CD4-positive, alpha-beta memory T cell (primary cell): ENCODE data around the gene ERCC6L2. TPM values are rescaled to one million over a fixed set of nuclear protein-coding genes. Genes with fewer than 3 reads are reported as not detected.
A peak's percentile ranks its signal among the peaks of the same experiment; 100 is the strongest.

Source experiments
- CTCF ChIA-PET: fragments of 350-600 bp; sonication (Branson Sonifier 250); formaldehyde crosslinking; loops from one replicate; lab custom pipeline; 2021; ENCODE audit warnings: inconsistent platforms; ENCODE audit not compliant: partially characterized antibody; lab: Charles Lee
- POLR2A ChIA-PET: fragments of 350-600 bp; sonication (Branson Sonifier 250); formaldehyde crosslinking; loops from one replicate; lab custom pipeline; 2021; ENCODE audit not compliant: partially characterized antibody; lab: Charles Lee
- DNase-seq, 5 donors: peaks; one replicate each; pipeline versions ENCODE4 v3.0.0 to v3.0.0-alpha.2; 2020 to 2022; ENCODE audit warnings: mixed read lengths in 1 of 5
- H3K27ac ChIP-seq: one replicate; pipeline ENCODE4 v1.7.0; 2013; ENCODE audit warnings: low read depth, low read length
- H3K27me3 ChIP-seq: 2 replicates; pipeline ENCODE4 v1.7.0; 2013; ENCODE audit warnings: mild to moderate bottlenecking, low read length, moderate library complexity; ENCODE audit not compliant: insufficient read depth
- H3K36me3 ChIP-seq: 2 replicates; pipeline ENCODE4 v1.7.0; 2013; ENCODE audit warnings: mild to moderate bottlenecking, low read length, moderate library complexity; ENCODE audit not compliant: insufficient read depth
- H3K4me1 ChIP-seq: 2 replicates; pipeline ENCODE4 v1.7.0; 2013; ENCODE audit warnings: mild to moderate bottlenecking, low read length, moderate library complexity; ENCODE audit not compliant: insufficient read depth
- H3K4me3 ChIP-seq, 2 donors: one replicate each; pipeline ENCODE4 v1.7.0; 2013; ENCODE audit warnings: low read length in 2 of 2, mild to moderate bottlenecking in 1 of 2
- H3K9me3 ChIP-seq, 2 donors: one replicate each; pipeline ENCODE4 v1.7.0; 2013; ENCODE audit warnings: low read length in 2 of 2, control low read depth in 1 of 2; ENCODE audit not compliant: control insufficient read depth in 1 of 2
- H3K27ac Mint-ChIP-seq, 7 donors: one replicate each; pipeline ENCODE4 v1.8.0; 2020 to 2021; ENCODE audit warnings: mixed read lengths in 7 of 7, mild to moderate bottlenecking in 6 of 7, inconsistent platforms in 3 of 7, moderate library complexity in 3 of 7
- H3K27me3 Mint-ChIP-seq, 2 donors: one replicate each; pipeline ENCODE4 v1.8.0; 2020 to 2021; ENCODE audit warnings: mixed read lengths in 2 of 2
- H3K36me3 Mint-ChIP-seq, 2 donors: one replicate each; pipeline ENCODE4 v1.8.0; 2020 to 2021; ENCODE audit warnings: mixed read lengths in 2 of 2, inconsistent platforms in 1 of 2, mild to moderate bottlenecking in 1 of 2
- H3K4me1 Mint-ChIP-seq, 4 donors: one replicate each; pipeline ENCODE4 v1.8.0; 2020 to 2021; ENCODE audit warnings: mixed read lengths in 4 of 4, mild to moderate bottlenecking in 1 of 4
- H3K4me3 Mint-ChIP-seq, 8 donors: one replicate each; pipeline ENCODE4 v1.8.0; 2020 to 2021; ENCODE audit warnings: mixed read lengths in 8 of 8, mild to moderate bottlenecking in 7 of 8, moderate library complexity in 6 of 8, inconsistent platforms in 3 of 8
- H3K9me3 Mint-ChIP-seq, 8 donors: one replicate each; pipeline ENCODE4 v1.8.0; 2020 to 2021; ENCODE audit warnings: mixed read lengths in 8 of 8, mild to moderate bottlenecking in 5 of 8, inconsistent platforms in 3 of 8, moderate library complexity in 1 of 8
- intact Hi-C: fragments of 100-400 bp; cut with micrococcal nuclease; formaldehyde crosslinking; loops from one replicate; pipeline ENCODE4 v1.15.1; 2023
- polyA plus RNA-seq, 2 donors: library from polyadenylated mRNA; unstranded; fragments of 300-500 nt; fragmentation: Illumina TruSeq; gene quantifications; one replicate each; pipeline ENCODE4 v1.2.3, GENCODE V29; 2021
- total RNA-seq, 2 experiments: library from RNA; stranded (reverse); gene quantifications; one replicate each; pipeline ENCODE4 v1.2.3, GENCODE V29; 2021

Gene ERCC6L2
- total RNA-seq (10 to 100 TPM; 54.3 to 57.2 TPM), polyA plus RNA-seq (10 to 100 TPM; 20.2 to 51.1 TPM)

GRCh38 chr9:95875305-95876137, at the start of gene ERCC6L2:
ERCC6L2 (plus strand) TSS chr9:95875691; CDS start chr9:95876039, 348 bp downstream.
- Mint-ChIP-seq H3K36me3 (peaks cover 39 to 54% of the 10 kb centered on the region in 2 donors), H3K4me1 (peaks cover 25 to 31% (median 28%) of the 10 kb centered on the region in 4 donors), H3K9me3 (peaks cover 0 to 3% (median under 1%) of the 10 kb centered on the region in 8 donors), H3K4me3 (no peak within 1 kb of the TSS), H3K27ac (no peak within 1 kb of the TSS), H3K27me3 (no peaks in the 10 kb centered on the region)
- Histone ChIP-seq H3K36me3 (no peaks in the 10 kb centered on the region), H3K4me1 (peaks cover 28% of the 10 kb centered on the region), H3K27ac (no peak within 1 kb of the TSS), H3K27me3 (no peaks in the 10 kb centered on the region), H3K4me3 (no peak within 1 kb of the TSS), H3K9me3 (no peaks in the 10 kb centered on the region)
- ChIA-PET POLR2A (interaction anchor here (0.5 to 4.8 kb wide), 23 partner anchors 9 to 1757 kb away, joined by 3 to 86 read pairs (median 4); partner anchors contain the start of genes FANCC, NCBP1 and TSTD2), CTCF (interaction anchor here (0.8 to 4.2 kb wide), 4 partner anchors 11 to 342 kb away, joined by 3 to 46 read pairs (median 4); no protein-coding TSS in a partner anchor)
- intact Hi-C loops: loop anchor here (1.0 to 2.0 kb wide), 6 partner anchors 13 to 1149 kb away; partner anchors contain the start of gene AOPEP
- peak; percentile 90 to 92 (median 90) for DNase-seq

- Mint-ChIP-seq H3K4me1 (peaks cover 3 to 6% (median 4%) of the 10 kb centered on the region in 4 donors), H3K4me3 (no peak overlapping the region), H3K9me3 (no peaks in the 10 kb centered on the region), H3K36me3 (peaks cover 0 to 14% of the 10 kb centered on the region in 2 donors), H3K27me3 (no peaks in the 10 kb centered on the region), H3K27ac (no peak overlapping the region)
- Histone ChIP-seq H3K9me3 (no peaks in the 10 kb centered on the region), H3K27me3 (no peaks in the 10 kb centered on the region), H3K4me3 (no peak overlapping the region), H3K27ac (no peak overlapping the region), H3K4me1 (no peaks in the 10 kb centered on the region), H3K36me3 (no peaks in the 10 kb centered on the region)
- DNase-seq: no peak
- intact Hi-C loops: no loop called here
- ChIA-PET CTCF (no interaction called here), POLR2A (no interaction called here)
These were observed 49.2 kb upstream of the ERCC6L2 start for GRCh38 chr9:95826183-95826838.

DNA sequence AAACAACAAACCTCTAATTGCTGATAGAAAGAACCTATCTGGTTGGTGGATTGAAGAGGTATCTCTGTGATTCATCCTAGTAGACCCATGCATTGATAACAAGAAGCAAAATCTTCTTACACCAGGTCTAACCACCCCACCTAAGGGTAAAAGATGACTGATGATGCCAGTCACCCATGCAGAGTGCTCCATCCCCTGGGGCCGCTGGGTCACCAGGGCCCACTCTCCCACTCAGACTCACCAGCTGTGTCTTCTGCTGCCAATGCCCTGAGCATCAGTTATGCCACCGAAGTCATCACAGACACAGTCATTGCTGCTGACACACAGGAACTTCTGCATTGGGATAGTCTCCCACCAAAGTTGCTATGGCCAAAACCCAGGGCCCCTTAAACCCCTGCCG, 44.7 kb upstream of the ERCC6L2 start:
- no peaks in the 10 kb centered on the region for H3K27me3 ChIP-seq
- peaks cover 0 to 9% (median 3%) of the 10 kb centered on the region in 4 donors for H3K4me1 Mint-ChIP-seq
- no peaks in the 10 kb centered on the region for H3K4me1 ChIP-seq
- no peaks in the 10 kb centered on the region for H3K27me3 Mint-ChIP-seq
- no peaks in the 10 kb centered on the region for H3K36me3 ChIP-seq
- POLR2A ChIA-PET: no interaction called here
- no peak overlapping the region for H3K27ac Mint-ChIP-seq
- CTCF ChIA-PET: no interaction called here
- H3K9me3 ChIP-seq: no peaks in the 10 kb centered on the region
- H3K4me3 Mint-ChIP-seq: no peak overlapping the region
- intact Hi-C loops: no loop called here
- no peak for DNase-seq
- no peak overlapping the region for H3K4me3 ChIP-seq
- no peaks in the 10 kb centered on the region for H3K9me3 Mint-ChIP-seq
- H3K36me3 Mint-ChIP-seq: peaks cover 0 to 11% of the 10 kb centered on the region in 2 donors
- H3K27ac ChIP-seq: no peak overlapping the region

DNA sequence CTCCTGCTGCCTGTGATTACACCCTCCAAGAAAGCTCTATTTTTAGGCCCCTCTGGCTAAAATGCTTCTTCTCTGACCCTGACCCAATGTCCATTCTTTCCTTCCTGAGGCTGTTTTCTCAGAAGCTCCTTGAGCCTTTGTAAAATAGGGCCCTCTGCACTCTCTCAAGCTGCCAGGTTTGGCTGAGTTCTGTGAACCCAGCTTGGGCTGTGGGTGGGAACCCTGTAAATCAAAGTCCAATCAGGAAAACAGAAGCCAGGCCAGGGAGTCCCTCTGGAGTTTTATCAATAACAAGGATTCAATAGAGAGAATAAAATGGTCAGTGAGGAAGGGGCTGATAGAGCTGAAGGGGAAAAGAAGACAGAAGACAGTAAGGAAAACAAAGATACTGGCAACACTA, 43.7 kb upstream of the ERCC6L2 start:
- Histone ChIP-seq H3K4me1 (no peaks in the 10 kb centered on the region), H3K4me3 (no peak overlapping the region), H3K27ac (no peak overlapping the region), H3K9me3 (no peaks in the 10 kb centered on the region), H3K36me3 (no peaks in the 10 kb centered on the region), H3K27me3 (no peaks in the 10 kb centered on the region)
- Mint-ChIP-seq H3K9me3 (no peaks in the 10 kb centered on the region), H3K4me3 (peak overlapping the region in 1 of 8 donors; percentile 12), H3K36me3 (peaks cover 0 to 11% of the 10 kb centered on the region in 2 donors), H3K27ac (peak overlapping the region in 1 of 7 donors; percentile 76), H3K4me1 (peaks cover 0 to 9% (median 3%) of the 10 kb centered on the region in 4 donors), H3K27me3 (no peaks in the 10 kb centered on the region)
- ChIA-PET CTCF (no interaction called here), POLR2A (interaction anchor here (0.5 kb wide), 1 partner anchor 20 kb away, joined by 3 read pairs; no protein-coding TSS in a partner anchor)
- intact Hi-C loops: no loop called here
- no peak for DNase-seq

GRCh38 chr9:95833546-95834178, 41.8 kb upstream of the ERCC6L2 start:
- no peaks in the 10 kb centered on the region for H3K9me3 Mint-ChIP-seq
- no peak for DNase-seq
- Histone ChIP-seq H3K4me1 (no peaks in the 10 kb centered on the region), H3K4me3 (no peak overlapping the region), H3K27ac (no peak overlapping the region), H3K36me3 (no peaks in the 10 kb centered on the region), H3K9me3 (no peaks in the 10 kb centered on the region), H3K27me3 (no peaks in the 10 kb centered on the region)
- no peak overlapping the region for H3K4me3 Mint-ChIP-seq
- intact Hi-C loops: no loop called here
- CTCF ChIA-PET: no interaction called here
- no peaks in the 10 kb centered on the region for H3K27me3 Mint-ChIP-seq
- peak overlapping the region in 1 of 7 donors; percentile 11 for H3K27ac Mint-ChIP-seq
- H3K36me3 Mint-ChIP-seq: peaks cover 0 to 11% of the 10 kb centered on the region in 2 donors
- POLR2A ChIA-PET: no interaction called here
- H3K4me1 Mint-ChIP-seq: peaks cover 0 to 9% (median 3%) of the 10 kb centered on the region in 4 donors

DNA sequence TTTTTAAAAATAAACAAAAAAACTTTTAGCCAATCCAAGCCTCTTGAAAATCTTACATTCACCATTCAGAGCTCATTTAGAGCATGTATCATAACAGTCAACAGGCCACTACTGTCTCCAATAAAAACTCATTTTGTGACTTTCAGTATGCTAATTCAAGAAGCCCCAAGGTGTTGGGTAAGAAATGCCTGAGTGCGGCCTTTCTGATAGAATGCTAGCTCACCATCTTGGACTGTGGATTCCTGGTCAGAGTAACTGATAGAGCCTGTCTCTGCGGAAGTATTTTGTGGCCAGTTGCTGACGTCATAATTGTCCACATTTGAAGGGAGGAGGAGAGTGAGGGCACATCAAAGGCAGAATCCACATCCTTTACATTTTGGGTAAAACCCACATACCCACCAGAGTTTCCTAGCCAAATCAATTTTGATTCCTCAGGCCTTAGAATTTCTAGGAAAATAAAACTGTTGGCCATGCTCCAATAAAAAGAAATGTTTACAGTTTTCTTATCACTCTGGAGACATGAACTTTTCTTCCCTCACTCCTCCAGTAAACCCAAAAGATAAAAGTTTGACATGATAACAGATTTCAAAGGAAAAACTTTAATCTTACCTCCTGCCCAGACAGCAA, 41.1 kb upstream of the ERCC6L2 start:
- ChIA-PET POLR2A (no interaction called here), CTCF (no interaction called here)
- no peak for DNase-seq
- H3K36me3 Mint-ChIP-seq: peaks cover 0 to 11% of the 10 kb centered on the region in 2 donors
- intact Hi-C loops: no loop called here
- H3K9me3 Mint-ChIP-seq: no peaks in the 10 kb centered on the region
- no peaks in the 10 kb centered on the region for H3K36me3 ChIP-seq
- no peaks in the 10 kb centered on the region for H3K27me3 Mint-ChIP-seq
- H3K9me3 ChIP-seq: no peaks in the 10 kb centered on the region
- H3K4me1 ChIP-seq: no peaks in the 10 kb centered on the region
- H3K4me3 Mint-ChIP-seq: no peak overlapping the region
- H3K4me1 Mint-ChIP-seq: peaks cover 0 to 9% (median 3%) of the 10 kb centered on the region in 4 donors
- H3K4me3 ChIP-seq: no peak overlapping the region
- no peaks in the 10 kb centered on the region for H3K27me3 ChIP-seq
- H3K27ac ChIP-seq: no peak overlapping the region
- H3K27ac Mint-ChIP-seq: peak overlapping the region in 1 of 7 donors; percentile 47
